HG02870 (cell line): Measurements from ENCODE around the gene PLBD2.

Source experiments
- ATAC-seq: cut with Tn5 transposase; IDR thresholded peaks from one replicate; pipeline ENCODE4 v1.9.1; 2021; ENCODE audit warnings: mild to moderate bottlenecking, moderate library complexity; ENCODE audit not compliant: unreplicated experiment

Gene PLBD2

DNA sequence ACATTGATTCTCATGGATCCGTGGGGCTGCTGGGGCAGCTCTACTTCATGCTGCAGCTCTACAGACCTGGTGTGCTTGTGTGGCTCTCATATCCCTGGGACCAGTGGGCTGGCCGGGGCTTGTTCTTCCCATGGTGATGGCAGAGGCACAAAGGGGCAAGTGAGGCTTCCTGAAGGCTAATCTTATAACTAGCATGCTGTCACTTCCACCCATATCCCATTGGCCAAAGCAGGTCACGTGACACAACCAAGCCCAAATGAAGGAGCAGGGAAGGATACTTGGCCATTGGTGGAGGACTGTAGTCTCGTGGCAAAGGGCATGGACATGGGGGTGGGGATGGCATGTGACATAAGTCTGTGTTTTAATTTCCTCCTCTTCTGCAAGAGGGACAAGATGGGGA is 9.9 kb downstream of the PLBD2 start:
- ATAC-seq = no peak

DNA sequence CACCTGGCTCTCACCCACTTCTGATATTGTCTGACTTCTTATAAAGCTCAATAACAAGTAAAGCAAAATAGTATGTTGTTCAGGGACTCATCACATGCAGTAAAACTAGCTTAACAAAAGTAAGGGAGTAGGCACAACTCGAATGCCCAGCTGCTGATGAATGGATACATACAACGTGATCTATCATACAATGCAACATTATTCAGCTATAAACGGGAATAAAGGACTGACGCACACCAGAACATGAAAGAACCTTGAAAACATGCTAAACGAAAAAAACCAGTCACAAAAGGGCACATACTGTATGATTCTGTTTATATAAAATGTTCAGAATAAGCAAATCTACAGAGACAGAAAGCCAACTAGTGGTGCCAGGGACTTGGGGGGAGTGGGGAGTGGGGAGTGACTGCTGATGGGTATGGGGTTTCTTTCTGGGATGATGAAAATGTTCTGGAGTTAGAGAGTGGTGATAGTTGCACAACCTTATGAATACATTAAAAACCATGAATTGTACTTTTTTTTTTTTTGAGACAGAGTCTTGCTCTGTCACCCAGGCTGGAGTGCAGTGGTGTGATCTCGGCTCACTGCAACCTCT is 11.1 kb downstream of the PLBD2 start:
- no peak for ATAC-seq

DNA sequence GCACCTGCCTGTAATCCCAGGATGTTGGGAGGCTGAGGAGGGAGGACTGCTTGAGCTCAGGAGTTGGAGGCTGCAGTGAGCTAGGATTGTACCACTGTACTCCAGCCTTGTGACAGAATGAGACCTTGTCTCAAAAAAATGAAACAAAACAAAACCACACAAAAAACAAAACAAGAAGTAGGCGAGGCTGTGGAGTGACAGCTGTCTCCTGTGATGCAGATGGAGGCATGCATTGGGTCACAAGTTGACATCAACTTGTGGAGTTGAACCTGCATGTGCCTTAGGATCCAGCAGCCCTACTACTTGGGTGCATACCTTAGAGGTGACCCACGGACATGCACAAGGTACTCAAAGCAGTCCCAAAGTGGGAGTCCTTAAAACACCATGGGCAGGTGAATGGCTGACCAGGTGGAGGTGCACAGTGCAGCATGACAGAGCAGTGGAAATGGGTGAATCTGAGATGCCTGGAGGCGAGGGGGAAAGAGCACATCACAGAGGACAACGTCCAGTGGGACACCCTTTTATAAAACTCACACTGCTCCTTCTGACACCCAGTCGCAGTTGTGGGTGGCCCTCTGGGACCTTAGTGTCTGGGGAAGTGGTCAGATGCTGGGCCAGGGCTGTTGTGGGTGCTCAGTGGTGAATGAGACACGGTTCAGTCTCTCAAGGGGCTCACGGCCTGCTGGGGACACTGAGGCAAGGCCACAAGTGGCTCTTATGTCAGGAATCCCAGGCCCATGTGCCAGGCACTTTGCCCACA is 12.7 kb downstream of the PLBD2 start:
- no peak for ATAC-seq

DNA sequence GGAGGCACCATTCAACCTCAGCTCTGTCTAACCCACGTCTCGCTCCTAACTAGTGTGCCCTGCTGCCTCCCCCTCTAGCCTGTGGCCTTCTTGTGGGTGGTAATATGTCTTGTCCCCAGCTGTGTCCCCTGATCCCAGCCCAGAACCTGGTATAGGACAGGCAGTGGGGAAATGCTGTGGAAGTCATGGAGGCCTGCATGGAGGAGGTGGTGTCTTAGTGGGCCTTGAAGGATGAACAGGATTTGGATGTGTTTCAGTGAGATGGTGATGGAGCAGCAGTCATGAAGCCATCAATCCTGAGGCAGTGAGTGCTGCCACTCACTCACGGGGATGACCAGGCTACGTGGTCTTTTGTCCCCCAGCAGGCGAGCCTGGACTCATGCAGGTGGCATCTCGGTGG is 13.4 kb downstream of the PLBD2 start:
- no peak for ATAC-seq

DNA sequence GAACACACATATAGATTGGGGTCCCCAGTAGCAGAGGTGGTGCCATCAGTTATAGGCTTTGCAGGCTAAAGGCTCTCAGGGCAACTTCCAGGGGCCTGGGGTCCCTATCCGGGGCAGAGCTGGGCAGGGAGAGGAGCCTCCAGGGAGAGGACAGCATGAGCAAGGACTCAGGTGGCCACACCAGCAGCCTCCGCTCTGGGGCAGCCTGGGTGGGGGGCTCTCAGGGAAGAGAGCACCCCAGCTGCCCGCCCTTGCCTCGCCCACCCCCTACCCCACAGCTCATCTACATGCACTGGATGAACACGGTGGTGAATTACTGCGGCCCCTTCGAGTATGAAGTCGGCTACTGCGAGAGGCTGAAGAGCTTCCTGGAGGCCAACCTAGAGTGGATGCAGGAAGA is 14.0 kb downstream of the PLBD2 start:
- no peak for ATAC-seq

DNA sequence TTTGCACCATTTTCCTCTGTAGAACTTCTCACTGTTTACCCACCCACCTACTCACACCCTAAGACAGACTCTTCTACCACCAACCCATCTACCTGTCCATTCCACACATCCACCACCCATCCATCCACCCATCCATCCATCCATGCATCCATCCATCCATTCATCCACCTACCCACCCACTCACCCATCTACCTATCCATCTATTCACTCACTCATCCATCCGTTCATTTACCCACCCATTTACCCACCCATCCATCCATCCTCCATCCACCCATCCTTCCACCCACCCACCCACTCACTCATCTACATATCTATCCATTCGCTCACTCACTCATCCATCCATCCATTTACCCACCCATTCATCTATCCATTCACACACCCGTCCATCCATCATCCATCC is 15.1 kb downstream of the PLBD2 start:
- ATAC-seq = no peak

DNA sequence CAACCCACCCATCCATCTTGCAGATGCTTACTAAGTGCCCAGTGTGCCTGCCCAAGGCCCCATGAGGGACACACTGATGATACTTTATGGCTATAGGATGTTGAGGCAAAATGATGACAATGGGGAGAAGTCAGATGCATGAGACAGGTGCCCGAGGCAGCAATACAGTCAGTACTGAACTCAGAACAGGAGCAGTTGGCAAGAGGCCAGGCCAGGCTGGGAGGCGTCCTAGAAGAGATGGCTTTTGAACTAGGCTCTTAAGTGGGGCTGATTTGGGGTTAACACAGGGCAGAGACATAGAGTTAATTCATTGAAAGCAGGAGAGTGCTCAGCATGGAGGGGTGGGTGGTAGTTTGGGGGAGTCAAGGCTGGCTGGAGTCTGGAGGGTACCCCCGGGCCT is 15.6 kb downstream of the PLBD2 start:
- ATAC-seq = no peak

DNA sequence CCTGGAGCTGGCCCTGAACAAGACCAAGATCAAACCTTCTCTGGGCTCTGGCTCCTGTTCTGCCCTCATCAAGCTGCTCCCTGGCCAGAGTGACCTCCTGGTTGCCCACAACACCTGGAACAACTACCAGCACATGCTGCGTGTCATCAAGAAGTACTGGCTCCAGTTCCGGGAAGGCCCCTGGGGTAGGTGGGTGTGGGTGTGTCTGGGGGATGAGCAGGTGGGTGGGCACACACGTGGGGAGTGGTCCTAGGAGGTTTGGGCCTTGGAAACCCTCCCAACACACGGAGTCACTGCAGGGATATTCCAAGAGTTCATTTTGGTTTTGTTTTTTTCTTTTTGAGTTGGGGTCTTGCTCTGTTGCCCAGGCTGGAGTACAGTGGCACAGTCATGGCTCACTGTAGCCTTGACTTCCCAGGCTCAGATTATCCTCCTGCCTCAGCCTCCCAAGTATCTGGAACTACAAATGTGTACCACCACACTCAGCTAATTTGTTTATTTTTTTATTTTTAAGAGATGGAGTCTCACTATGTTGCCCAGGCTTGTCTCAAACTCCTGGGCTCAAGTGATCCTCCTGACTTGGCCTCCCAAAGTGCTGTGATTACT is 16.5 kb downstream of the PLBD2 start:
- no peak for ATAC-seq

DNA sequence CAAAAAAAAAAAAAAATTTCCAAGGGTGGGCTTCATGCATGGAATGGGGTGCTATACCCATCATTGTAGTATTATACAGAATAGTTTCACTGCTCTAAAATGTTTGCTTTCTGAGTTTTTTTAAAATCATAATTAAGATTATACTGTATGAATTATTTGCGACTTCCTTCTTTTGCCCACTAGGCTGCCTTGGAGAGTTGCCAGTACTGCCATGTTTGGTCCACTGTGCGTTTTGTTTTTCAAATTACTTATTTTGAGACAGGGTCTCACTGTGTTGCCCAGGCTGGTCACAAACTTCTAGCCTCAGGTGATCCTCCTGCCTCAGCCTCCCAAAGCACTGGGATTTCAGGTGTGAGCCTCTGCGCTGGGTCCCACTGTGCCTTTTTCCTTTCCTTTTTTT is 19.9 kb downstream of the PLBD2 start:
- no peak for ATAC-seq

DNA sequence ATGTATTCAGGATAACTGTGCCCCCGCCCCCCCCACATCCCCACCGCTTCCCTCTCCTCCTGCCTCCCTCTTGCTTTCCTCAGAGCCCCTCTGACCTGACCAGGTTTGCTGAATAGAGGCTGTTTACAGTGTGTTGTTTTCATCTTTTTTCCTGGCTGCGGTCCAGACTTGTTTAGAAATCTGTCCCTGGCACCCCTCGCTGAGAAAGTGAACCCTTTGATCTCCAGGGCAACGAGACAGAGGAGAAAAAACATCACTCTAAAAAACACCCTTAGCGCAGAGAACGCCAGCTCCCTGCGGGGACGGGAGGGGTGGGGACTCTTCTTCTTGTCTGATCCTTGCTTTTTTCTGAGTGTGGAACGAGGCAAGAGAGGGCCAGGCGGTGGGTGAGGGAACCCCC is 22.8 kb downstream of the PLBD2 start:
- no peak for ATAC-seq

DNA sequence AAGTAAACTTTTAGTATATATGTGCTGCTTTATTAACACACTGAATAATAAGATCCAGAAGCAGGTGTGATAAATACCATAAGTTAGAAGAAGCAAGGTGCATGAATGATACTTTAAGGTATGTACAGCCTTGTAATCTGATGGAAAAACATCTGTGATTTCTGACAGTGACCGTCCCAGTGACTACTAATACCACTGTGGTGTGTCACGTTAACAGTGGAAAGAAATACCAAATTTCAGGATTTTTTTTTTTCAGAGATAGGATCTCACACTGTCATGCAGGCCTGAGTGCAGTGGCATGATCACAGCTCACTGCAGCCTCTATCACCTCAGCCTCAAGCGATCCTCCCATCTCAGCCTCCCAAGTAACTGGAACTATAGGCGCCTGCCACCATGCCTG is 23.8 kb downstream of the PLBD2 start:
- no peak for ATAC-seq

DNA sequence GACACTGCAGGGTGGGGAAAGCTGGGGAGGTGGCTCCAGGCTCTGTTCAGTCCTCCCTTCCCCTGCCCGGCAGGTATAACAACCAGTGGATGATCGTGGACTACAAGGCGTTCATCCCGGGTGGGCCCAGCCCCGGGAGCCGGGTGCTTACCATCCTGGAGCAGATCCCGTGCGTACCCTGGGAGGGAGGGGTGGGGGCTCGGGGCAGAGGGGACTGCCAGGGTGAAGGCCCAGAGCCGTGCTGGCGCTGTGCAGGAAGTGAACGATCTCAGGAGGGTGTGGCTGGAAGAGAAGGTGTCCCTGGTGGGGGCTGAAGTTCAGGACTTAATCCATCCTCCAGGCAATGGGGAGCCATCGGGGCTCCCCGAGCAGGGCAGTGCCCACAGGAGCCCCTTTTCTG is 26.4 kb downstream of the PLBD2 start:
- ATAC-seq = no peak

DNA sequence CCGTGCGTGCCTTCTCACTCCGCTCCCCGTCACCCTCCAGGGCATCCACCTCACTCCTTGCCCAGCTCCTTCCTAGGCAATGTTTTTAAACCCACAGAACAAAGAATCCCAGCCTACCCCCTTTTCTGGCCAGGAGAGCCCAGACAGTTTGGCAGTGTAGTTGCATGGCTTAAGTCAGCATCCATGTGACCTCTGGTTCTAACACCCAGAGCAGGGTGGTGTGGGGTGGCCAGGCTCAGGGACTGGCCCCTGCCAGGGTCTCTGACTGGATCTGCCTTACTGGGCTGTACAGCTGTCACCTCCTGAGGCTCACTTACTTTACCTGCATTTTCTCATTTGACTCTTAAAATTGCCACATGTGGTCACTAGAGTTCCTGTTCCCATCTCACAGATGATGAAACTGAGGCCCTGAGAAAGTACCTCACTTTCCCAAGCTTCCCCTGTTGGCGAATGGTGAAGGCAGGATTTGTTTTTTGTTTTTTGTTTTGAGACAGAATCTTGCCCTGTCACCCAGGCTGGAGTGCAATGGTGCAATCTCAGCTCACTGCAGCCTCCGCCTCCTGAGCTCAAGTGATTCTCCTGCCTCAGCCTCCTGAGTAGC is 27.0 kb downstream of the PLBD2 start:
- ATAC-seq = no peak

DNA sequence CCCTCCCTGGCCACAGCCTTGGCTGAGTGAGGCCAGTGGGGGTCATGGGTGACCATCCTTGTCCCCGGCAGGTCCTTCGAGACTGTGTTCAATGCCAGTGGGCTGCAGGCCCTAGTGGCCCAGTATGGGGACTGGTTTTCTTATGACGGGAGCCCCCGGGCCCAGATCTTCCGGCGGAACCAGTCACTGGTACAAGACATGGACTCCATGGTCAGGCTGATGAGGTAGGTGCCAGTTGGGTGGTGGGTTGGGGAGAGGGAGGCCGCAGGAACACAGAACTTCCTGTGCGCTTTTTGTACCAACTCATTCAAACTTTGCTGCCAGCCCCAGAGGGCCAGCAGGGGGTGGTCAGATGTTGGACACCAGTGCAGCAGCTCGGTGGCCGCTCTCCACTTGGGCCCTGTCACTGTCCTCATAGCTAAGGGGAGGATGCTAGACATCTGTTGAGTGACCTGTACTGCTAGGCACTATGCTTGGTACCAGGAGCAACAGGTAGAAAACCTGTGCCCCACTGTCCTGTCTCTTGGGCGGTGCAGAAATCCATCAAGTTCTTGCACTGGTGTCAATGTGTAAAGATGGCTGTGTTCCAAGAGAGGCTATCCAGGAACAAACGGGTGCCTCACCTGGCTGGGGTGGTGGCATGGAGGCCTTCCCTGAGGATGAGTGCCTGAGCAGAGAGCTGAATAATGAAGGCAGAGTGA is 28.6 kb downstream of the PLBD2 start:
- ATAC-seq = no peak

DNA sequence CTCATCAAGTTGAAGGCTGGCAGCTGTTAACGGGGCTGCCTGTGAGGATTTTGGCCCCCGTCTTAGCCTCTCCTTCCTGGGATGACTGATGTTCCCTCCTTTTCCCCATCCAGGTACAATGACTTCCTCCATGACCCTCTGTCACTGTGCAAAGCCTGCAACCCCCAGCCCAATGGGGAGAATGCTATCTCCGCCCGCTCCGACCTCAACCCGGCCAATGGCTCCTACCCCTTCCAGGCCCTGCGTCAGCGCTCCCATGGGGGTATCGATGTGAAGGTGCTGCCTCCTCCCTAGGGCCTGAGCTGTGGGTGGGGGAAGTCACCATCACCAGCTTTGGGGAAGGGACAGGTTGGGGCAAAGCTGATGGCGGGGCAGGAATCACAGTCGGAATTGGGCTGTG is 29.2 kb downstream of the PLBD2 start:
- no peak for ATAC-seq

DNA sequence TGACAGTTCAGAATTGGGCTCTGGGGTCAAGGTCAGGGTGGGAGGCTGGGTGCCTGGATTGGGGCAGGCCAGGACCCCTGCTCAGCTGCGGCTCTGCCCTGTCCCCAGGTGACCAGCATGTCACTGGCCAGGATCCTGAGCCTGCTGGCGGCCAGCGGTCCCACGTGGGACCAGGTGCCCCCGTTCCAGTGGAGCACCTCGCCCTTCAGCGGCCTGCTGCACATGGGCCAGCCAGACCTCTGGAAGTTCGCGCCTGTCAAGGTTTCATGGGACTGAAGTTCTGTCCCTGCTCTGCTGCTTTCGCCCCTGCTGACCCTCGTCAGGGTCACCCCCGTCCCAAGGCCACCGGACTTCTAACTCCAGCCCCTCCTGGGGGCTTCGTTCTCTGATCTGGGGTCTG is 30.0 kb downstream of the PLBD2 start:
- ATAC-seq = no peak

DNA sequence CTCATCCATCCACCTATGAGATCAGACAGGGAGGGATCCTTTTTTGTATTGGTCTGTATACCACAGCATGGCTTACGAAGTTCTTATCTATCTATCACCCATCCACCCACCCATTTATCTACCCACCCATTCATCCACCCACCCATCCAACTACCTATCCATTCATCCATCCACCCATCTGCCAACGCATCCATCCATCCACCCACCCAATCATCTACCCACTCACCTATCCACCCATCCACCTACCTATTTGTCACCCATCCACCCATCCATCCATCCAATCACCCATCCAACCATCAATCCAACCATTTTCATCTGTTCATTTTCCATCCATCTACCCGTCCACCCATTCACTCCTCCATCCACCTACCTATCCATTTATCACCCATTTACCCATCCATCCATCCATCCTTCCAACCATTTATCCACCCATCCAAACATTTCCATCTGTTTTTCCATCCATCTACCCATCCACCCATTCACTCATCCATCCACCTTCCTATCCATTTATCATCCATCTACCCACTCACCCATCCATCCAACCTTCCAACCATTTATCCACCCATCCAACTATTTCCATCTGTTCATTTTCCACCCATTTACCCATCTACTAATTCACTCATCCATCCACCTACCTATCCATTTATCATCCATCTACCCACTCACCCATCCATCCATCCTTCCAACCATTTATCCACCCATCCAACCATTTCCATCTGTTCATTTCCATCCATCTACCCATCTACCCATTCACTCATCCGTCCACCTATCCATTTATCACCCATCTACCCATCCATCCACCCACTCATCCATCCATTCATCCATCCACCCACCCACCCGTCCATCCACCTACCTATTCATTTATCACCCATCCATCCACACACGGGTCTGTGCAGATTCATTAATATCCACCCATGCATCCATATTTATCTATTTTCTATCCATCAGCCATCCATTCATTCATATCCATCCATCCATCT is 32.0 kb downstream of the PLBD2 start:
- ATAC-seq = no peak

DNA sequence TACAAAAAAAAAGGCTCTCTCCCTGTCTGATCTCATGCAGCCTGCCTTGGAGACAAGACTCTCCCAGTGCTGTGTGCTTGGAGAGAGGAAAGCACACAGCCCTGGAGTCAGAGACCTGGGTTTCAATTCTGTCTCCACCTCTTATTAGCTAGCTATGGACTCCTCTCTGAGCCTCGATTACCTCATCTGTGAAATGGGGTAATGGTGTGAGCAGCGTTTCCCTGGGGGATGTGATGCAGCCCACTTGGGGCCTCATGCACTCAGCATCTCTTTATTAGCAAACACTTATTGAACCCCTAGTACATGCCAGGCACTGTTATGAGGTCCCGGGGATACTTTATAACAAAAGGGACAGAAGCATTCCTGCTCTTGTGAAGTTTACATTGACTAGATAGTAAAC is 32.8 kb downstream of the PLBD2 start:
- no peak for ATAC-seq

DNA sequence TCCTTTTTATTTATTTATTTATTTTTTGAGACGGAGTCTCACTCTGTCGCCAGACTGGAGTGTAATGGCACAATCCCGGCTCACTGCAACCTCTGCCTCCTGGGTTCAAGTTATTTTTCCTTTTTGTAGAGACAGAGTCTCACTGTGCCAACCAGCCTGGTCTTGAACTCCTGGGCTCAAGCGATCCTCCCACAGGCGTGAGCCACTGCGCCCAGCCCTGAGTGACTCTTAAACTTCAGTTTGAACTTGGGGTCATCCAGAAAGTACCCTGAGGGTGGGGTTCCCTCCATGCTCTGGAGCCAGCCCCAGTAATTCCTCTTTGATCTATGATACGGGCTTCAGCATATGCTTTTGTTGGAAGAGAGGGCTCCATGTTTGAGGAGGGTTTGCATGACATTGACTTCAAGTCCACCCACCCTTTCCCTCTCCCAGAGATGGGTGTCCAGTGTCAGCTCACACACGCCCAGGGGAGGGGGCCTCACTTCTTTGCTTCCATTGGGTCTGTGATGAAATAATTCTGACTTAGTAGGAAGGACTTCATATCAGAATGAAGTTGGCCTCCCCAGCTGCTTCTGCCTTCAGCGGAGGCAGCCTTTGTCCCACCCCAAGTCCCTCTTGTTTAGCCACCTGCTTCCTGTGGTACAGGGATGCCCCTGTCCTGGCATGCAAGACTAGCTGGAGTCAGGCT is 33.4 kb downstream of the PLBD2 start:
- ATAC-seq = no peak

DNA sequence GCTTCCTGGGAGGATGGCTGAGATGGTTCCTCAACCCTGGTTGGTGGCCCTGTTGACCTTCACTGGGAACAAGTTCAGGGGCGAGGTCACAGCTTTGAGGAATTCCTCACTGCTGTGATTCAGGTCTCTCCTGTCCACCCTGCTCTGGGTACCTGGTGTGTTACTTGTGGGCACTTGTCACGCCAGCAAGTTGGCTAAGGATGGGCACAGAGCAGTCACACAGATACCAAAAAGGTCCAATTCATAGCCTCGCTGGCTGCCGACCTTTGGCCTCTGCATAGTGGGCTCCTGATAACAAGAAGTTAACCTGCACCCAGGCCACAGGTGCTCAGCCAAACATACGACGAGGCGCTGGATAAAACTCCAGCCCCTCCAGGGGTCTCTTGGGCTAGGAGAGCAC is 34.1 kb downstream of the PLBD2 start:
- ATAC-seq = no peak
